Astrocyte of the spinal cord (primary cell): ENCODE data around the gene PBX1.
A peak's percentile ranks its signal among the peaks of the same experiment; 100 is the strongest.
"Not testable (repeated sequence)": the region's sequence is repeated elsewhere in the genome, so short reads cannot be mapped to it uniquely, and the experiment has no call there.

Source experiments
- DNase-seq: peaks from one replicate; pipeline ENCODE4 v3.0.0; 2011; ENCODE audit warnings: low read depth, low spot score
- H3K4me3 ChIP-seq: 2 replicates; pipeline ENCODE4 v1.5.1; 2011; ENCODE audit warnings: low read depth, mild to moderate bottlenecking, low read length, moderate library complexity
- in situ Hi-C: cut with HindIII; loops from 2 replicates; pipeline ENCODE4 v1.10.0; 2017; ENCODE audit warnings: low sequenced_read_pairs
- TF ChIP-seq, protein P1 (sequence below): IDR thresholded peaks from 2 replicates; pipeline ENCODE4 v1.5.1; 2012; ENCODE audit warnings: low read depth, mild to moderate bottlenecking, low read length, inconsistent platforms

PBX1 gene

DNA sequence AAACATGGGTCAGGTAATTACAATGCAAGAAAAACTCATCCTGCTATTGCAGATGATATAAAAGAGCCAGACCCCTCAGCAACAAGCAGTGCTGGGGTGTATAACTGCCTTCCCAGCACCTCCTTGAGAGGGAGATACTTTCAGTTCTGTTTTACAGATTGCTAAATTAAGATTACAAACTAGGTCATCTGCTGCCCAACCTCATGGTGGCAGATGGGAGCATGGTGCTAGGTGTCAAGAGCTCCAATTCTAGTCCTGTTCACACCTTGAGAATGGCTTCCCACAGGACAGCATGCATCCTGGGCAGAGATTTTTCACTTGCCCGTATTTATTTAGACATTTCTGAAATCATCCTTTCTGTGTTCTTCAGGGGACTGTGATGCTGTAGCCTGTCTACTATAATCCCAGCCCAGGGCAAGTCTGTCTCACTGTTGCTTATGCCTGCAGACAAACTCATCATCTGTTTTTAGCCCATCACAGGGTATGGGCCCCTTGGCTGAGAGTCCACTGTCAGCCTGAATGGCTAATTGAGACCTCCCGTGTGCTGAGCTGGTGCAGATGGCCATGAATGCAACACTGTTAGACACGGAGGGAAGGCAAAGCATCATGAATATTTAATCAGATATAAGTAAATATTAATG, 40.2 kb upstream of the PBX1 start:
- no peak for DNase-seq
- TF ChIP-seq, protein P1, sequence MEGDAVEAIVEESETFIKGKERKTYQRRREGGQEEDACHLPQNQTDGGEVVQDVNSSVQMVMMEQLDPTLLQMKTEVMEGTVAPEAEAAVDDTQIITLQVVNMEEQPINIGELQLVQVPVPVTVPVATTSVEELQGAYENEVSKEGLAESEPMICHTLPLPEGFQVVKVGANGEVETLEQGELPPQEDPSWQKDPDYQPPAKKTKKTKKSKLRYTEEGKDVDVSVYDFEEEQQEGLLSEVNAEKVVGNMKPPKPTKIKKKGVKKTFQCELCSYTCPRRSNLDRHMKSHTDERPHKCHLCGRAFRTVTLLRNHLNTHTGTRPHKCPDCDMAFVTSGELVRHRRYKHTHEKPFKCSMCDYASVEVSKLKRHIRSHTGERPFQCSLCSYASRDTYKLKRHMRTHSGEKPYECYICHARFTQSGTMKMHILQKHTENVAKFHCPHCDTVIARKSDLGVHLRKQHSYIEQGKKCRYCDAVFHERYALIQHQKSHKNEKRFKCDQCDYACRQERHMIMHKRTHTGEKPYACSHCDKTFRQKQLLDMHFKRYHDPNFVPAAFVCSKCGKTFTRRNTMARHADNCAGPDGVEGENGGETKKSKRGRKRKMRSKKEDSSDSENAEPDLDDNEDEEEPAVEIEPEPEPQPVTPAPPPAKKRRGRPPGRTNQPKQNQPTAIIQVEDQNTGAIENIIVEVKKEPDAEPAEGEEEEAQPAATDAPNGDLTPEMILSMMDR = no peak
- in situ Hi-C loops = no loop called here
- H3K4me3 ChIP-seq = no peak overlapping the region

DNA sequence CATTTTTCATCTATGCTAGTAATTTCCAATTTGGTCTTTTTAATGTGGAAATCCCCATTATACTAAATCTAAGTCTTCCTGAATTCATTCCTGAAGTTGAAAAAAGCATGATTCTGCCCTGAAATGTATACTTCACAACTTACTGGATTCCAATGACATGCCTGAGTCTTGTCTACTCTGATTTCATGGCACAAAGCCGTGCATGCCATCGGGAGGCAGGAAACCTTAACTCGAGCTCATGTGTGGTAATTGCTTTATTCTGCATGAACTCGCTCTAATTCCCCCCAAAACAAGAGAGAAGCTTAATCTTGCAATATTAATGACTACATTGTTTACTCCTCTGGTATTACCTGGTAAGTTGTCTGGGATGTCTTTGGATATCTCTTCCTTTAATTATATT, 39.6 kb upstream of the PBX1 start:
- no peak overlapping the region for H3K4me3 ChIP-seq
- TF ChIP-seq, protein P1 = no peak
- in situ Hi-C loops = no loop called here
- no peak for DNase-seq

DNA sequence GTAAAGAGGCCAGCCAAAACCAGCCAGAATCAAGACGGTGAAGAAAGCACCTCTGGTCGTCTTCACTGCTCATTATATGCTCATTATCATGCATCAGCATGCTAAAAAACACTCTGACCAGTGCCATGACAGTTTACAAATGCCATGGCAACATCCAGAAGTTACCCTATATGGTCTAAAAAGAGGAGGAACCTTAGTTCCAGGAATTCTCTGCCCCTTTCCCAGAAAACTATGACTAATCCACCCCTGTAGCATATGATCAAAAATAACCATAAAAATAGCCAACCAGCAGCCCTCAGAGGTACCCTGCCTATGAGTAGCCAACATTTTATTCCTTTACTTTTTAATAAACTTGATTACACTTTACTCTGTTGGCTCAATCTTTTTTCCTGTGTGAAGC, 34.2 kb upstream of the PBX1 start:
- in situ Hi-C loops = no loop called here
- H3K4me3 ChIP-seq = no peak overlapping the region

DNA sequence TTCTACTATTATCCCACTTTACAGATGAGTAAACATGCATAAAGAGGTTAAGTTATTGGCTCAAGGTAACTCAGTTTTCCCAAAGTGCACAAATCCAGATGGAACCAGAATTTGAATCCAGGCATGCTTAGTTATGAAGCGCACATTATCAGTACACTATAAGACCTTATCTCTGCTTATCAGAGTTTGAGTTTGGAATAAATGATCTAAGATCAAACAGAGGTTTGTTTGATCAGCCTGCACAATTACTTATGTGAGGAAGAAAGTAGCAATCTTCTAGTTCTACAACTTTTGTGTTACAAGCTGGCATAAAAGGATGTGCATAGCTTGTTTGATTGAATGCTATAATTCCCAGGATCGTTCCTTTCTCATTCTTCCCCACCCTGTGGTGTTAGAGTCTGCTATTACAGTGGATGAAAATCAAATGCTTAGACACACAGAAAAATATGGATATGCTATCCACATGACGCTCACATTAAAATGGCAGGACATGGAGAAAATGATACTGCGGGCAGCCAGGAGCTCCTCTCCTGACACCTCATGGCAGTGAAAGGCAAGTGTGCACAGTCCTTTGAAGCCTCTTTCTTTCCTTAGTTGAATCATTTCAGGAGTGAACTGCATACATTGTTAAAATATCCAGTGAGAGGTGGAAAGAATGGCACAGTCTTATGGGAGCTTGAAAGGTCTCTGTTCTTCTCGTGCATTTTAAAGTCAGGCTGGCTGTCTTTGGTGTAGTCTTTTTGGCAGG, 23.9 kb upstream of the PBX1 start:
- in situ Hi-C loops = no loop called here

More for the DNA sequence above, 34.2 kb upstream of the PBX1 start:
- TF ChIP-seq, protein P1 = no peak
- DNase-seq = peak; percentile 38

DNA sequence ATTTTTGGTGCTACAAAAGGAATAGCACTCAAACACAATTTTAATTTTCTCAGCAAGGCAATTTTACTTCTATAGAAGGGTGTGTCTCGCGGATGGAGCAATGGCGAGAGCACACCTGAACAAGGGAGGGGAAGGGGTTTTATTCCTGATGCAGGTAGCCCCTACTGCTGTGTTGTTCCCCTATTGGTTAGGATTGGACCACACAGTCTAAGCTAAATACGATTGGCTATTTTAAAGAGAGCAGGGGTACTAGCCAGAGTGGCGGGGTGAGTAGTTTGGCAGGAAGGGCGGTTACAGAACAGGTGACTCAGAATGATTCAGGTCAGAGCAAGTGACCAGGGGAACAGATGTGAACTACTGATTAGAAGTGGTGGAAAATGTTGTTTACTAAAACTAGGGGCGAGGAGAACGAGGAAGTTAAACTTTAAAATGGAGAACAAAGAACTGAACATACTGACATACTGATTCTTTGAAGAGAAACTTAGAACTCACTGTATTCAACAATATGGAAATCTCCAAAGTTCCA, 6.5 kb upstream of the PBX1 start:
- not testable (repeated sequence) for H3K4me3 ChIP-seq, DNase-seq
- in situ Hi-C loops = loop anchor here (25.0 kb wide), 1 partner anchor 235 kb away; no protein-coding TSS in a partner anchor

More for the DNA sequence above, 23.9 kb upstream of the PBX1 start:
- no peak overlapping the region for H3K4me3 ChIP-seq
- DNase-seq = no peak
- TF ChIP-seq, protein P1 = no peak

DNA sequence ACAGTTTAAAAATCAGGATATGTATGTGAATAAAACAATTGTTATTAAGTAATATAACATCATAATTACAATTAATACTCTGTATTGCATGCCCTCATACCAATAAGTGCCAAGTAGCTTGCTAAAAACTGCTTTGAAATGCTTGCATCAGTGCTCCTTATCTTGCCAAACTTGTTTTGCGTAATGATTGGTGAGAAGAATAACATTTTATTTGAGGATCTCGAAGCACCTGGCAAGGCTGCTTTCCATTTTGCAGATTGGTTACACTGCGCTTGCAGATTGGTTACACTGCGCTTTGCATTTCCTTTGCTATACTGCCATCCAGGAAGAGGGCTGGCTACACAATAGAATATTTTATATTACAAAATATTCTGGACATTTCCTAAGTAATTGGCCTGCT, 1.7 kb upstream of the PBX1 start:
- H3K4me3 ChIP-seq = no peak overlapping the region
- no peak for DNase-seq
- TF ChIP-seq, protein P1 = no peak
- in situ Hi-C loops = loop anchor here (25.0 kb wide), 1 partner anchor 230 kb away; no protein-coding TSS in a partner anchor
